ENCODE data around the gene PSMA2. TPM values are rescaled to one million over a fixed set of nuclear protein-coding genes. Genes with fewer than 3 reads are reported as not detected.

The PSMA2 gene
- total and polyA plus RNA-seq, 4 donors, result 24.8 to 221 (median 73.8) TPM

DNA sequence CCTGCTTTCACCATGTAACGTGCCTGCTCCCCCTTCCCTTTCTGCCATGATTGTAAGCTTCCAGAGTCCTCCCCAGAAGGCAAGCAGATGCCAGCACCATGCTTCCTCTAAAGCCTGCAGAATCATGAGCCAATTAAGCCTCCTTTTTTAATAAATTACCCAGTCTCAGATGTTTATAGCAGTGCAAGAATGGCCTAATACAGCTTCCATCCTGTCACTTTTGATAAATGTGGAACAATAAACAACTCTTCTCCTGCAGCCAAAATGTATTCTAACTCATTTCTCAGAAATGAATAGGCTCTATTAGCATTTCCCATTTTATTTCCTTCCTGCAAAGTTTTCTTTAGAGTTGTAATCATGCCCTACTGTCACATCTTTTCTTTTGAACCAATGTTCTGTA, 63.5 kb downstream of the PSMA2 start:
- WGBS, result 85% methylated on average over 1 of the region's 1 CpG
- DNase-seq (ENCODE audit: low spot score), result no peak
- no peaks in the 10 kb centered on the region for H3K4me1 ChIP-seq (ENCODE audit: control insufficient read depth in 4 of 4, insufficient read depth in 4 of 4, low read length in 3 of 4)
- no peak overlapping the region for H3K4me3 ChIP-seq (ENCODE audit: low read depth in 1 of 3, low read length in 3 of 3)
- H3K27ac ChIP-seq (ENCODE audit: low read depth in 1 of 2, low read length in 2 of 2), result no peak overlapping the region
- H3K36me3 ChIP-seq (ENCODE audit: control insufficient read depth in 4 of 4, insufficient read depth in 3 of 4, low read depth in 1 of 4, low read length in 3 of 4), result no peaks in the 10 kb centered on the region
- TF ChIP-seq, protein P1, sequence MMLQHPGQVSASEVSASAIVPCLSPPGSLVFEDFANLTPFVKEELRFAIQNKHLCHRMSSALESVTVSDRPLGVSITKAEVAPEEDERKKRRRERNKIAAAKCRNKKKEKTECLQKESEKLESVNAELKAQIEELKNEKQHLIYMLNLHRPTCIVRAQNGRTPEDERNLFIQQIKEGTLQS (IDR thresholded peaks at IDR 0.05), result no peak
- no peak for TF ChIP-seq RAD21 (IDR thresholded peaks at IDR 0.05)
- TF ChIP-seq, protein P2, sequence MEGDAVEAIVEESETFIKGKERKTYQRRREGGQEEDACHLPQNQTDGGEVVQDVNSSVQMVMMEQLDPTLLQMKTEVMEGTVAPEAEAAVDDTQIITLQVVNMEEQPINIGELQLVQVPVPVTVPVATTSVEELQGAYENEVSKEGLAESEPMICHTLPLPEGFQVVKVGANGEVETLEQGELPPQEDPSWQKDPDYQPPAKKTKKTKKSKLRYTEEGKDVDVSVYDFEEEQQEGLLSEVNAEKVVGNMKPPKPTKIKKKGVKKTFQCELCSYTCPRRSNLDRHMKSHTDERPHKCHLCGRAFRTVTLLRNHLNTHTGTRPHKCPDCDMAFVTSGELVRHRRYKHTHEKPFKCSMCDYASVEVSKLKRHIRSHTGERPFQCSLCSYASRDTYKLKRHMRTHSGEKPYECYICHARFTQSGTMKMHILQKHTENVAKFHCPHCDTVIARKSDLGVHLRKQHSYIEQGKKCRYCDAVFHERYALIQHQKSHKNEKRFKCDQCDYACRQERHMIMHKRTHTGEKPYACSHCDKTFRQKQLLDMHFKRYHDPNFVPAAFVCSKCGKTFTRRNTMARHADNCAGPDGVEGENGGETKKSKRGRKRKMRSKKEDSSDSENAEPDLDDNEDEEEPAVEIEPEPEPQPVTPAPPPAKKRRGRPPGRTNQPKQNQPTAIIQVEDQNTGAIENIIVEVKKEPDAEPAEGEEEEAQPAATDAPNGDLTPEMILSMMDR (IDR thresholded peaks at IDR 0.05; ENCODE audit: low read depth, low read length, missing input control), result no peak
- H3K27me3 ChIP-seq (ENCODE audit: control insufficient read depth in 4 of 4, insufficient read depth in 4 of 4, low read length in 3 of 4), result no peaks in the 10 kb centered on the region
- no peak overlapping the region for H3K9ac ChIP-seq (ENCODE audit: low read depth in 1 of 2, low read length in 2 of 2)
- peaks cover 0 to 4% (median 0%) of the 10 kb centered on the region in 4 donors for H3K9me3 ChIP-seq (ENCODE audit: control insufficient read depth in 4 of 4, low read length in 3 of 4)

Other genes starting within 250 kb of the PSMA2 start
- gene C7orf25, start 20.1 kb downstream of the PSMA2 start, total RNA-seq, result 1 to 10 TPM; 1.4 to 7.4 TPM
- gene C7orf25, start 20.1 kb downstream of the PSMA2 start, polyA plus RNA-seq, result 1 to 10 TPM in 1 of 2 donors, under 1 TPM in 1; 0.88 to 2.9 TPM
- 10 to 100 TPM; 23.6 to 42.1 TPM for gene MRPL32, start 202 bp upstream of the PSMA2 start, total RNA-seq
- gene MRPL32, start 202 bp upstream of the PSMA2 start, polyA plus RNA-seq, result 10 to 100 TPM; 53.6 to 94.7 TPM
- under 1 TPM in 1 of 2 donors, not detected in 1; 0.05 TPM for gene HECW1, start 180.5 kb upstream of the PSMA2 start, total RNA-seq
- not detected for gene HECW1, start 180.5 kb upstream of the PSMA2 start, polyA plus RNA-seq